NCI-H2227 (cell line): ENCODE data around the gene PRLR.
"Not testable (repeated sequence)": the region's sequence is repeated elsewhere in the genome, so short reads cannot be mapped to it uniquely, and the experiment has no call there.

Source experiments
- DNase-seq: peaks from one replicate; lab custom pipeline; 2025; ENCODE audit not compliant: unreplicated experiment; lab: John Stamatoyannopoulos, UW

PRLR gene

DNA sequence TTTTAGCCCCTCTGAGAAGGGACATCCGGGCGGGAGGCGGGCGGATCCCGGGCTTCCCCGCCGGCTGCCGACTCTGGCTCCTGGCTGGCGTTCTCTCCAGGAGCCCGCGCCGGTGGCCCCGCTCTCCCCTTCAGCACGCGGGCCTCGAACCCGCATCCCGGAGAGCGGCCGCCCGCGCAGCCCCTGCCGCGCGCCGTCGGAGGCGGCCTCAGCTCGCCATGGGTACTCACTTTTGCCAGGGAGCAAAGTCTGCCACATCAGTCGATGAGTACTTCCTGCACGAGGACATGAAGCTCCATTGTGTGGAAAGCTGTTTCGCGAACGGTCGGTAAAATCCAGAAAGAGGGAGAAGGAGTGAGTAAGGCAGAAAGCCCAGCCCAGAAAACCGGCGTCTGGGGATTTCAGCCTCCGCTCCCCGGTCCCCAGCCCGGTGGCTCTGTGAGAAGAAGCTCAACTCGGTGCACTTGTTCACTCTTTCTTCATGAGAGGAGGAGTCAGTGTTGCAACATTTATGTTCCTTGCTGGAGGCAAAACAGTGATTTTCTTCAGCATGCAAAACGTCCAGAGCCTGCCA is at the start of gene PRLR:
Gene PRLR (minus strand): TSS at position 450 of the 574 bp plus-strand sequence. CDS start 140,867 bp downstream, outside the sequence.
- no peak for DNase-seq

- no peak for DNase-seq
Measured at GRCh38 chr5:35274839-35275509, 44.7 kb upstream of the PRLR start.

- no peak for DNase-seq
Measured at GRCh38 chr5:35269006-35269405, 38.7 kb upstream of the PRLR start.

- DNase-seq, result no peak
Measured at GRCh38 chr5:35266276-35266675, 36.0 kb upstream of the PRLR start.

GRCh38 chr5:35264509-35264908 is 34.2 kb upstream of the PRLR start:
- no peak for DNase-seq

GRCh38 chr5:35263266-35263877 is 33.1 kb upstream of the PRLR start:
- no peak for DNase-seq

DNA sequence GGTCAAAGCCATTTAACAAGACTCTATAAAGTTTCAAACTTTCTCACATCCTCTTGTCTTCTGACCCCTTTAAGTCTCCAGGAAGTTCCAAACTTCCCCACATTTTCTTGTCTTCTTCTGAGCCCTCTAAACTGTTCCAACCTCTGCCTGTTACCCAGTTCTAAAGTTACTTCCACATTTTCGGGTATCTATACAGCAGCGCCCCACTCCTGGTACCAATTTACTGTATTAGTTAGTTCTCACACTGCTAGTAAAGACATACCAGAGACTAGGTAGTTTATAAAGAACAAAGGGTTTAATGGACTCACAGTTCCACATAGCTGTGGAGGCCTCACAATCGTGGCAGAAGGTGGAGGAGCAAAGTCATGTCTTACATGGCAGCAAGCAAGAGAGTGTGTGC is 23.3 kb upstream of the PRLR start:
- no peak for DNase-seq

- DNase-seq, result no peak
Measured at GRCh38 chr5:35252963-35253362, 22.7 kb upstream of the PRLR start.

GRCh38 chr5:35248843-35249780 is 18.8 kb upstream of the PRLR start:
- no peak for DNase-seq

GRCh38 chr5:35247648-35248034 is 17.4 kb upstream of the PRLR start:
- no peak for DNase-seq

- DNase-seq, result no peak
Measured at GRCh38 chr5:35246900-35247647, 16.8 kb upstream of the PRLR start.

GRCh38 chr5:35246411-35246810 is 16.1 kb upstream of the PRLR start:
- DNase-seq, result no peak

DNA sequence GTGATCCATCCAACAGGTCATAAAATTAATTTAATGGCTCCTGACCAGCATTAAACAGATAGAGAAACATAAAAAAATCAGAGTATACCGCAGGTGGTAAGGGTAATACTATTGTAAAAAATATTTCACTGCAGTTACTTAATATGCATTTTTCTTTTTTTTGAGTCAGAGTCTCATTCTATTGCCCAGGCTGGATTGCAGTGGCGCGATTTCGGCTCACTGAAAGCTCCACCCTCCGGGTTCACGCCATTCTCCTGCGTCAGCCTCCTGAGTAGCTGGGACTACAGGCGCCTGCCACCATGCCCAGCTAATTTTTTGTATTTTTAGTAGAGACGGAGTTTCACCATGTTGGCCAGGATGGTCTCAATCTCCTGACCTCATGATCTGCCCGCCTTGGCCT is 15.1 kb upstream of the PRLR start:
- DNase-seq, result not testable (repeated sequence)

DNA sequence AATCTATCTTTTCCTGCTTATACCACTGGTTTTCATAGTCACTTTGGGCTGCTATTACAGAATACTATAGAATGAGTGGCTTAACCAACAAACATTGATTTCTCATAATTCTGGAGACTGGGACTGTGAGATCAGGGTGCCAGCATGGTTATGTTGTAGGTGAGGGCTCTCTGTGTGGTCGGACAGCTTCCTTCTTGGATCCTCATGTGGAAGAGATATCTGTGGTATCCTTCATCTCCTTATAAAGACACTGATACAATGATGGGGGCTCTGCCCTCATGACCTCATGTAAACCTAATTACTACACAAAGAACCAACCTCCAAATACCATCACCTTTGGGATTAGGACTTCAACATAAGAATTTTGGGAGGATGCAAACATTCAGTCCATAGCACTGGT is 13.9 kb upstream of the PRLR start:
- no peak for DNase-seq

DNA sequence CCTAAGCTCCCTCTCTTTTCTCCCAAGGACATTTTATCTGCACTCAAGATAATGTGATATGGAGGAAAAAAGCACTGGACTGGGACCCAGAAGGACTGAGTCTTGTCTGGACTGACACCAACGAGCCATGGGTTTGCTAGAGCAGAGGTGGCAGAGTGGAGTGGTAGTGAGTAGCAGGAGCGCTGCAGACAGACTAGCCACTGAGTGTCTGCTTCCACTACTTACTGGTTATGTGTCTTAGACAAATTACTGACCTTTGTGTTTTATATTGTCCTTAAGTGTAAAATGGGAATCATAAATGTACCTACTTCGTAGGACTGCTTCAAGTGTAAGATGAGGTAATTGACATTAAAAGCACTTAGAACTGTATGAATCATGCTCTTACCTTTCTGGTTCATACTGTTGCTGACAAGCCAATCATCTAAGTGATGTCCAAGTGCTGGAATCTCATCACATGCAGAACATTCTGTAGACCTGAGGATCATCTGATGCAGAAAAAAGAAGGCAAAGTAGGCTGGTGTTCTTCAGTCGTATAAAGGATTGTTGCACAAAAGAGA is 12.5 kb upstream of the PRLR start:
- no peak for DNase-seq

GRCh38 chr5:35240892-35241291 is 10.6 kb upstream of the PRLR start:
- DNase-seq, result no peak

DNA sequence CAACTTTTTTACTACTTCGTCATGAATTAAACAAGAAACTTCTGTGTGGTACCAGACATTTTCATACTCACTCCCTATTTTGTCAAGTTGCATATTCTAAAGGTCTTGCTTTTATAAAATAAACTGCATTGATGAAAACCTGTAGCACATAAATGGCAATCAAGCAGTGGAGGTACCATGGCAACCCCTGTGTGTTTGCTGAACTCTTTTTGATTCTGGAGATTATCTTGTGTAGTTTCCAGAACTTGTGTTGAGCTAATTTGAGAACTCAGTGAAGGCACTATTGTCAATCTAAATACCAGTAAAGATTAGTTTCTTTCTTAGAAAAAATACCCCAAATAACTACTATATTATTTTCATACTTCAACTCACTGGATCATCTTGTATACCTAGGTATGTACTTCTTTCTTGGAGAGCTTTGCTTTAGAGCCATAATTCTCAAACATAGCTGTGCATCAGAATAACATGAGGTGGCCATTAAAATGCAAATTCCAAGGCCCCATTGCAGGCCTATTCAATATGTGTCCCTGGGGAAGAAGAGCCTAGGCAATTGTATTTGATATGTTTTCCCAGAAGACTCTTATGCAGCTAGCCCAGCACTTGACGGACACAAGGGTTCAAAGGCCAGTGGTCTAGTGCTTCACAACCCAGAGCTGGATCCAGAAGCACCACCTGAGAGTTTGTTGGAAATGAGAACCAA is 9.8 kb upstream of the PRLR start:
- no peak for DNase-seq

GRCh38 chr5:35239476-35239875 is 9.2 kb upstream of the PRLR start:
- no peak for DNase-seq

- no peak for DNase-seq
Measured at GRCh38 chr5:35237580-35238376, 7.5 kb upstream of the PRLR start.
